Central memory CD4-positive, alpha-beta T cell (primary cell): ENCODE measurements around the gene BUB1.
"Not testable (repeated sequence)": the region's sequence is repeated elsewhere in the genome, so short reads cannot be mapped to it uniquely, and the experiment has no call there.

Source experiments
- DNase-seq: peaks from one replicate; pipeline ENCODE4 v3.0.0; 2022

The BUB1 gene

DNA sequence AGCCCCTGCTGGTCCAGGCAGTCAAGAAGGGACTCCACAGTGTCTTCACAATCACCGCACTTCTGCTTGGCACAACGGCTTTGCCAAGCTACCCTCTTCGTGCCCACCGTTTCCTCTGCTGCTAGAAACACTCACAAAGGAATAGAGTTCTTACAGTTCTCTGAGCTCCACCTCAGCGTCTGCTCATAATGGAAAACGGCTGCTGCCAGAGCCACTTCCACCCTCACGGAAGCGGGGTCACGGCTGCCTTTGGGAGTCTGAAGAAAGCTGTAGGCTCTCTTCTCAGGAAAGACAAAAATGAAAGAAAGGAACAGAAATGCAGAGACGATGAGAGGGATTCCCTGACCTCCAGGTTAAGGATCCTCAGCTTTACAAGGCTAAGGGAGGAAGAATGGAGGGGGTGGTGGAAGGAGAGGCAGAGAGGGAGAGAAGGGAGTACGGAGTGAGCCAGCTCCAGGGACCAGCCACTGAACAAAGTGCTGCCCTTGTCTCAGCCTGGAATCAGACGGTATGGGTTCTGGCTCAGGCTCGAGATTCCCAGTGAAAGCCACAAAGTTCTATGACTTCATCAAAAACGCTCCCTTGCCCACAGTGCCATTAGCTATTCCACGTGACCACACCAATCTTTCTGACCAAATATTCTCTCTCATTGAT lies 88.1 kb downstream of the BUB1 start:
- not testable (repeated sequence) for DNase-seq

DNA sequence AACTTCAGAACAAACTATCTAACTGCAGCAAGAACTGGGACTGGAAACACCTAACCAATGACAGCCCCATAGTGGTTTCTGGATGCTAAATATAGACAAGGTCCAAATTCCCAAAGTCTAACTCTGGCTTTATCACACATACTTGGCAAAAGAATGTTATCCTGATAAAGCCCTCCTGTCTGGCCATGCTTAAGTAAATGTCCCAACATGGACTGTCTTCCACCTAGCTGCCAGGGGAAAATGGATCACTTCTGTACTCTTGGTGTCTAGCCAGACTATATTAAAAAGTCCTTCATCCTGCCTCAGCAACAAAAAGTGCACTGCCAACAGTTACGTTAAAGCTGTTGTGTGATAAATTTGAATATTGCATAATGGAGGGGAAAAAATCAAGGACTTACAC lies 89.3 kb downstream of the BUB1 start:
- DNase-seq: not testable (repeated sequence)
